GM21737 (cell line): ENCODE results near the gene SLC35B2.

Source experiments
- ATAC-seq: cut with Tn5 transposase; IDR thresholded peaks from one replicate; pipeline ENCODE4 v1.9.1; 2021; ENCODE audit warnings: mild to moderate bottlenecking, moderate library complexity; ENCODE audit not compliant: unreplicated experiment

Gene SLC35B2

DNA sequence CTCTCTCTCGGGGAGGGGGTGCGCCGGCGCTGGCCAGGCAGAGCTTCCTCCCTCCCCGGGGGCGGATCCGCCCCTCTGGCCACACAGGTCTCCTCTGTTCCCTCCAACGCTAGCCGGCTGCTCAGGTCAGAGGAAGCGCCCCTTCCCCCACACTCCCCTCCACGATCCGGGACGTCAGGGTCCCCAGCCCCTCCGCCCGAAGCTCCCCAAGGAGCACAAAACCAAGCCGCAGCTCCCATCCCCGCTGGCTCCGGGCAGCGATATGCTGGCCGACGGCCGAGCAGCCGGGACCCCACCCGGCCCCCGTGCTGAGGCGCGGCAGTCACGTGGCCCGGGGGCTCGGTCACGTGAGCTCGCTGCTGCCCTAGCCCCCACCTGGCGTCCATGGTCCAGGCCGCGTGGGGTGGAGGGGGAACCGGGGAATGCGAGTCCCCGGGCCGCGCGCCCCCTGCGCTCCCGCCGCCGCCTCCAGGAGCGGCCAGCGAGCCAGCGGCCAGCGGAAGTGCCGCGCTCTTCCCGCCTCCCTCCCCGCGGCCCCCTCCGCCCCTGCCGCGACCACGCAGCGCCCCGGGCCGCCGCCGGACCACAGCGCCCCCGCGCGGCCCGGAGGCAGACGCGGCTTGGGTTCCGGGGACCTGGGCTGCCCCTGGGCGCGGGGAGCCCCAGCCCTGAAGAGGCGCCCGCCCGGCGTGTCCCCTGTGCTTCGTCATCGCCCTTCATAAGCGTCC lies at the start of gene SLC35B2:
TSS of gene SLC35B2 (minus strand) at position 504 of the 728 bp plus-strand sequence. CDS start at position 386, 118 bp downstream.
- ATAC-seq, result peak; percentile 47

- ATAC-seq, result no peak
These were observed 49.4 kb upstream of the SLC35B2 start for GRCh38 chr6:44306710-44307109.

DNA sequence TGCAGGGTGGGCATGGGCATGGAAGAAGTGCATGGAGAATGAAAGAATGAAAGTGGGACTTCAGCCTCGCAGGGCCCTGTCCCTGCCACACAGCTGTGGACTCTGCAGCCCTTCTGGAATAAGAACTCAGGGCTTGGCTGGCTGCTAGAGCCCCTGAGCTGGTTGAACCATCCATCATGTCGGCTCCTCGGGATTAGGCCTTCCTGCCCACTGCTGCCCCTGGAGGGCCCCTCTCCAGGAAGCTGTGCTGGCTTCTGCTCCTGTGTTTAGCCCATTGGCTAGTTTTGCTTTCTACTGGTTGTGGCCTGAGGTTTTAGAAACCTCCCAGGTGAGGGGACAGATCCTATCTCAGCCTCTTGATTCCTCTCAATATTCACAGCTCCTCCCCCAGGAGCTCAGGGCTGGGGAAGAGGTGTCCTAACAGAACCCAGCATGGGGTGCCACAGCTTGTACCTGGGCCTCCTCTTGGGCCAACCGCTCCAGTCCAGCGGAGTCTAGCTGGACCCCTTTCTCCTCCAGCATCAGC lies 47.9 kb upstream of the SLC35B2 start:
- ATAC-seq, result no peak

- ATAC-seq, result no peak
These were observed 47.2 kb upstream of the SLC35B2 start for GRCh38 chr6:44304282-44305199.

- no peak for ATAC-seq
These were observed 46.5 kb upstream of the SLC35B2 start for GRCh38 chr6:44303842-44304241.

DNA sequence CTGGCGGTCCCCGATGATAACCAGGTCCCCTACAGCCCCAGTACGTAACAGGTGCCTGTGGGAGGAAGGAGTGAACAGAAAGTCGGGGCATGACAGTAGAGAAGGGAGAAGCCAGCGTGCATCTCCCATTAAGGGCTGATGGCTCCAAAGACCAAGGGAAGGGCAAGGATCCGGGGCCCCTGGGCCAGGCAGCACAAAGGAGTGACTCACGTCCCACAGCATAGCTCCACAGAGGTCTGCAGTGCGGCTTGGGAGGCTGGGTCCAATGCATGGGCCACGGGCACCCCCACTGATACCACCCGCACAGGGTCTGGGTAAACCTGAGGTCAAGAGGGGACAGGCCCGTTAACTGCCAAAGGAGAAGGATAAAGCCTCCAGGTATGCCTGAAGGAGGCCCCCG lies 45.5 kb upstream of the SLC35B2 start:
- no peak for ATAC-seq

GRCh38 chr6:44301782-44302564 lies 44.6 kb upstream of the SLC35B2 start:
- no peak for ATAC-seq

DNA sequence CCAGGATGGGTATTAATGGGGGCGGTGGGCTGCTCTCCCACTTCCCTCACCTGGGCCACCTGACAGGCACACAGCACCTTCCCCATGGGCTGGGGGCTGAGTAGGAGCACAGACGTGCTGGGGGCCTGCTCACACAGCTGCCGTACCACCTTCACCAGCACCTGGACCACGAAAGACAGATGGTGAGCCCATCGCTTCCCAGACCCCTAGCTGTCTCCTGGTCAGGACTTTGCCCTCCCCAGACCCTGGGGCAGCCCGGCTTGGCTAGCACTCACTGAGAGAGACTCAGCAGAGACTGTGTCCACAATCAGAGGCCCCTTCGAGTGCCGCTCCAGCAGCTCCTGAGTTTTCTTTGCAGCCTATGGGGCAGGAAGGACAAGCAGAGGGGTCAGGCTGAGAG lies 43.8 kb upstream of the SLC35B2 start:
- no peak for ATAC-seq

DNA sequence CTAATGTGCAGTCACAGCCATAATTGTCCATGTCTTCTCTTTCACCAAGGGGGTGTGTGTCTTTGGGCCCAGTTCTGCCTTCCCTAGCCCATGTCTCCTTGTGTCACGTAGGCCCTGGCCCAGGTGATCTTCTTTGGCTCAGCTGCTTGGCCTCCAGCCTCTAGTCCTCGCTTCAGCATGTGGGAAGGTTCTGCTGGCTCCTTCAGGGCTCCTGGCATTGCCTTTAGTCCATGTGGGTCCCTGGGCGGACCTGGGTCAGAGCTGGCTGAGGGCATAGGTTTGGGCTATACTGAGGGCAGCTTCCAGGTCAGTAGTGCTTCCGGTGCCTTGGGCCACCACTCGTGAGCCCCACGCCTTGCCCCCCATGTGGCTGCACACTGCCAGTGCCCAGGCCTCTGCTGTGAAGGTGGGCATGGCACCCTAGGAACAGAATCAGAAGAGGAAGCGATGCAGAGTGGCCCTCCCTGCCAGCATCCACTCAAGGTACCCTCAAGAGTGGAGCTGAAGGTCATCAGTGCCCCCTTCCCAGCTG lies 43.0 kb upstream of the SLC35B2 start:
- no peak for ATAC-seq

DNA sequence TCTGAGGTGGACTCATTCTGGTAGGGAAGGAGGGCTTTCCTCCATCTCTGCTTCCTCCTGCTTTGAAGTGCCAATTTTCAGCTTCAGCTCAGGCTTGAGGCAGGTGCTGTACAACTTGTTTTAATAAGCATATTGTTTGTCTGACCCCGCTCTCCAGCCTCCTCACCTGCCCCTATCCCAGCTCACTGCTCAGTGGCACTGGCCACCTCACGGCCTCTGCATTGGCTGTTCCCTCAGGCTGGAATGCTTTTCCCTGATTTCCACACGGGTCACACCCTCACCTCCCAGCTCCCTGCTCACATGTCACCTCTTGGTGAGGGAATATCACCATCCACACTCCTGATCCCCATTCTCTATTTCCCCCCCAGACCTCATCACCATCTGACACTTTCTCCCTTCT lies 41.5 kb upstream of the SLC35B2 start:
- no peak for ATAC-seq

- no peak for ATAC-seq
These were observed 40.9 kb upstream of the SLC35B2 start for GRCh38 chr6:44298055-44298803.

- no peak for ATAC-seq
These were observed 40.0 kb upstream of the SLC35B2 start for GRCh38 chr6:44297063-44298038.

DNA sequence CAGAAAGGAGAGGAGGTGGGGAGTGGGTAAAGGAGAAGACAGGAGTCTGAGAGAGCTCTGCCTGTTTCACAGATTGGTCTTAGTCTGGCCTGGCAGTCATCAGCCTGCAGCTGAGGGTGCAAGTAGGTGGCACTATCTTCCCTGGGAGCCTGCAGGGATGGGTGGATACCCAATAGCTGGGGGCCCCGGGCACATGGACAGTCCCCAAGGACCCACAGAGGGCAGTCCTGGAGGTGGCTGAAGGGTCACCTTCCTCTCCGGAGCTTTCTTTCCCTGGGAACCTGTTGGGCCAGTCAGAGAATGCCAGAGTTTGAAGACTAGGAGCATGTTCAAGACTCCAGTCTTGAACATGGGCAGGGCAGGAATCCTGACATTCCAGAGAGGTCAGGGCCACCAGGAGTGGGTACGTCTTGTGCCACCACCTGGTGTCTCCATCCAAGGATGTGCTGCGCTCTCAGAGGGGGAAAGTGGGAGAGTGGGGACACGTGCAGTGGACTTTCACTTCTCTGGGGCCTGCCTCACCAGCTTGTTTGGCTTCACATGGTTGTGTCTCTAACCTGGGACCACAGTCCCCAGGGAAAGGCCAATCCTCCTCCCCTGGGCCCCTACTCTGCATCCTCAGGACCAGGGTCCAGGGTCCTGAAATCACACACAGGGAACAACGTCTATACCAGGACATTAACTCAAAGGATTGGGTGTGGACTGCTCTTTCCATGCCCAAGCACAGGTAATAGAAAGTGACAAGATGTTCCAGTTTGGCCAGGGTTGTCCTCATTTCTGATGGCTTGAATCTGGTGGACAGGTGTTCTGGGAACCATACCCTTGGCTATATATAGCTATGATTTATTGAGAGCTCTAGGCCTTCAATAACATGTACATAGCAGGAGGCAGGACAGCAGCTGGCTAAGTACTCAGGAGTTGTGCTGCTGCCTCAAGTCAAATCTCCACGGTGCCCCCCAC lies 37.8 kb upstream of the SLC35B2 start:
- no peak for ATAC-seq

- ATAC-seq, result no peak
These were observed 35.5 kb upstream of the SLC35B2 start for GRCh38 chr6:44292661-44293365.

DNA sequence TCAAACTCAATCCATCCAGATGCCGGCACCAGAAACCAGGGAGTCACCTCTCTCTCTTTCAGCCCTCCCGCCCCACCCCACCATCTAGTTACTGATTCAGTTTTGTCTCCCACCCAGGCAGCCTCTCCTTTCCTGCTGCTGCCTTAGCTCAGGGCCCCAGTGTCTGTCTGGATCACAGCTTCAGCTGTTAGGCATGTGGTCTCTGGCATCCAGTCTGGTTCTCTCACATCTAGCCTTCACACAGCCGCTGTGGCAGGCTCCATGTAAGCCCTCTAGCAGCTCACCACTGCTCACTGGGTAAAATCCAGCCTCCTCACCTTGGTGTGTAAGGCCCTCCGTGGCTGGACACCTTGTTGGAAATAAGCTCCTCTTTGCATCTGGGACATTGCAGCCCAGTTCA lies 34.5 kb upstream of the SLC35B2 start:
- no peak for ATAC-seq

GRCh38 chr6:44289726-44290260 lies 32.5 kb upstream of the SLC35B2 start:
- ATAC-seq, result no peak

DNA sequence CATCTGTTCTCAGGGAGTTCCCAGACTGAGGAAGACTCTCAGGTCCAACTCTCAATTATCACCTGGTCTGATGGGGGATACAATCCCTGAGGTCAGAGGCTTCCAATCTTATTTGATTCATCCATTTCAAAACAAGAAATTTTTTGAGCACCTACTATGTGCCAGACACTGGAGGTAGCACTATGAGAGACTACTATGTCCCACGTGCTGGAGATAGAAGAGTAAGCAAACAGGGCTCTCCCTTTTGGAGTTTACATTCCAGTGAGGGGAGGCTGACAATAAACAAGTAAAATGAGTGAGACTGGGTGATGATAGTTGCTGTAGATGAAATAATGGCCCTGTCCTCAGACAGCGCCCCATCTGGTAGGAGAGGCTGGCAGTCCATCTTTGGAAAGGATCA lies 29.4 kb upstream of the SLC35B2 start:
- ATAC-seq, result no peak
